B cell (primary cell): ENCODE measurements around the gene BAHCC1. TPM values are rescaled to one million over a fixed set of nuclear protein-coding genes. Genes with fewer than 3 reads are reported as not detected.

ENCODE experiments used
- ATAC-seq: fragments of 200-7000 bp; cut with Tn5 transposase; one replicate; pipeline ENCODE4 v1.10.0; 2021; ENCODE audit warnings: low read depth, mild to moderate bottlenecking, moderate number of reproducible peaks, moderate library complexity
- CTCF ChIA-PET: fragments of 350-600 bp; sonication (Branson Sonifier 250); formaldehyde crosslinking; loops from one replicate; lab custom pipeline; 2021; ENCODE audit warnings: antibody characterized with exemption, inconsistent platforms; lab: Charles Lee
- POLR2A ChIA-PET: fragments of 350-600 bp; sonication (Branson Sonifier 250); formaldehyde crosslinking; loops from one replicate; lab custom pipeline; 2021; ENCODE audit warnings: antibody characterized with exemption; lab: Charles Lee
- DNase-seq: peaks from one replicate; pipeline ENCODE4 v3.0.0; 2013
- H2AFZ ChIP-seq: 2 replicates; pipeline ENCODE4 v1.6.1; 2012; ENCODE audit warnings: mild to moderate bottlenecking, low read depth, low read length; ENCODE audit not compliant: insufficient read depth, poor library complexity, severe bottlenecking
- H3K27ac ChIP-seq, 2 donors: 1 replicate in 1 of 2; 2 replicates in 1 of 2; pipeline ENCODE4 v1.5.1; 2012 to 2013; ENCODE audit warnings: low read length in 2 of 2, mild to moderate bottlenecking in 2 of 2, moderate library complexity in 1 of 2
- H3K27me3 ChIP-seq, 4 experiments: fragments of 200-600 bp in 1 of 4; sonication (generic) in 1 of 4; replicated peaks in 1 of 4; 1 replicate in 2 of 4; 2 replicates in 2 of 4; pipeline versions ENCODE4 v1.6.1 to v1.7.0; 2013 to 2016; ENCODE audit warnings: low read length in 3 of 4, mild to moderate bottlenecking in 2 of 4, mixed read lengths in 1 of 4, moderate library complexity in 1 of 4; ENCODE audit not compliant: insufficient read depth in 4 of 4, control insufficient read depth in 3 of 4; ENCODE audit errors: control extremely low read depth in 1 of 4
- H3K36me3 ChIP-seq, 2 experiments: replicated peaks in 1 of 2; 1 replicate in 1 of 2; 2 replicates in 1 of 2; pipeline versions ENCODE4 v1.6.1 to v1.7.1; 2013; ENCODE audit warnings: low read length in 1 of 2; ENCODE audit not compliant: insufficient read depth in 2 of 2, control insufficient read depth in 1 of 2; ENCODE audit errors: control extremely low read depth in 1 of 2, extremely low read depth in 1 of 2
- H3K4me1 ChIP-seq, 2 donors: fragments of 200-600 bp in 1 of 2; sonication (generic) in 1 of 2; 1 replicate in 1 of 2; 2 replicates in 1 of 2; pipeline versions ENCODE4 v1.5.1 to v1.6.1; 2013 to 2017; ENCODE audit warnings: low read length in 2 of 2; ENCODE audit not compliant: control insufficient read depth in 2 of 2, insufficient read depth in 2 of 2
- H3K4me2 ChIP-seq: replicated peaks from 2 replicates; pipeline ENCODE3; 2012; ENCODE audit warnings: mild to moderate bottlenecking, low read depth, low read length; ENCODE audit not compliant: poor library complexity, severe bottlenecking
- H3K4me3 ChIP-seq, 5 experiments: fragments of 200-600 bp in 1 of 5; sonication (generic) in 1 of 5; 1 replicate in 3 of 5; 2 replicates in 2 of 5; pipeline versions ENCODE4 v1.5.1 to v1.7.0; 2011 to 2016; ENCODE audit warnings: low read length in 4 of 5, mild to moderate bottlenecking in 4 of 5, low read depth in 2 of 5, control low read depth in 1 of 5, moderate library complexity in 1 of 5; ENCODE audit not compliant: insufficient read depth in 1 of 5; ENCODE audit errors: control extremely low read depth in 1 of 5, extremely low read depth in 1 of 5
- H3K79me2 ChIP-seq: fragments of 200-600 bp; sonication (generic); one replicate; pipeline ENCODE4 v1.6.0; 2016; ENCODE audit warnings: low read length; ENCODE audit not compliant: control insufficient read depth, insufficient read depth
- H3K9ac ChIP-seq: fragments of 200-600 bp; sonication (generic); 2 replicates; pipeline ENCODE4 v1.6.1; 2017; ENCODE audit warnings: mild to moderate bottlenecking, low read length, moderate library complexity
- H3K9me3 ChIP-seq, 3 donors: one replicate each; pipeline versions ENCODE4 v1.6.1 to v1.7.1; 2013; ENCODE audit warnings: low read length in 2 of 3; ENCODE audit not compliant: control insufficient read depth in 2 of 3, insufficient read depth in 1 of 3; ENCODE audit errors: control extremely low read depth in 1 of 3
- H4K20me1 ChIP-seq: 2 replicates; pipeline ENCODE4 v1.6.0; 2012; ENCODE audit warnings: mild to moderate bottlenecking, low read length; ENCODE audit not compliant: insufficient read depth, control insufficient read depth, poor library complexity, severe bottlenecking
- H3K27ac Mint-ChIP-seq: one replicate; pipeline ENCODE4 v1.8.0; 2021; ENCODE audit warnings: mixed read lengths
- H3K27me3 Mint-ChIP-seq: one replicate; pipeline ENCODE4 v1.8.0; 2021; ENCODE audit warnings: mixed read lengths
- H3K4me1 Mint-ChIP-seq: one replicate; pipeline ENCODE4 v1.8.0; 2021; ENCODE audit warnings: mixed read lengths
- H3K4me3 Mint-ChIP-seq: one replicate; pipeline ENCODE4 v1.8.0; 2021; ENCODE audit warnings: mixed read lengths
- H3K9me3 Mint-ChIP-seq: one replicate; pipeline ENCODE4 v1.8.0; 2022; ENCODE audit warnings: mixed read lengths; ENCODE audit not compliant: insufficient read depth
- CTCF ChIP-seq: fragments of 200-600 bp; IDR thresholded peaks from one replicate; pipeline ENCODE4 v1.8.0; 2022; ENCODE audit warnings: antibody characterized with exemption, mild to moderate bottlenecking
- EZH2 ChIP-seq: IDR thresholded peaks from 2 replicates; pipeline ENCODE4 v1.6.1; 2012; ENCODE audit warnings: borderline replicate concordance, low read depth, mild to moderate bottlenecking, moderate library complexity, low read length; ENCODE audit not compliant: insufficient read depth, poor library complexity, severe bottlenecking
- WGBS: methylation state at CpG from one replicate; pipeline ENCODE4 v1.1.5; 2013; ENCODE audit warnings: missing lambda C conversion rate; ENCODE audit not compliant: insufficient coverage; 5-methylcytosine and 5-hydroxymethylcytosine counted together
- intact Hi-C: fragments of 100-400 bp; cut with micrococcal nuclease; formaldehyde crosslinking; loops from one replicate; pipeline ENCODE4 v1.10.0; 2022
- polyA plus RNA-seq: library from polyadenylated mRNA; depleted of rRNA; stranded (reverse); fragments of >200 nt; gene quantifications from 2 replicates; pipeline ENCODE4 v1.2.3, GENCODE V29; 2012
- total RNA-seq, 2 donors: library from RNA; stranded (reverse); fragments of 120-200 nt in 1 of 2; gene quantifications; 1 replicate in 1 of 2; 2 replicates in 1 of 2; pipeline versions ENCODE4 v1.2.3 to v1.2.4, GENCODE V29; 2013 to 2022

The BAHCC1 gene
- total and polyA plus RNA-seq, 2 donors (not counting 1 experiment from before 2014, with no cell fraction given), result 0.12 to 0.48 TPM

GRCh38 chr17:81367171-81367570 is 28.1 kb upstream of the BAHCC1 start:
- H3K27me3 Mint-ChIP-seq, result peaks cover 32% of the 10 kb centered on the region
- no peak for DNase-seq
- no peak overlapping the region for H3K27ac Mint-ChIP-seq
- H3K4me3 ChIP-seq, result no peak overlapping the region
- no peak overlapping the region for H3K9ac ChIP-seq
- TF ChIP-seq EZH2 (no peak), CTCF (no peak)
- POLR2A ChIA-PET, result no interaction called here
- CTCF ChIA-PET, result no interaction called here
- H3K36me3 ChIP-seq, result no peaks in the 10 kb centered on the region
- H3K27ac ChIP-seq, result no peak overlapping the region
- no peaks in the 10 kb centered on the region for H4K20me1 ChIP-seq
- 72% methylated on average over 10 of the region's 12 CpGs for WGBS
- no peaks in the 10 kb centered on the region for H3K9me3 Mint-ChIP-seq
- peaks cover 0 to 11% (median 0%) of the 10 kb centered on the region in 3 donors for H3K9me3 ChIP-seq
- peaks cover 0 to 50% (median 17%) of the 10 kb centered on the region in 4 experiments for H3K27me3 ChIP-seq
- H3K4me3 Mint-ChIP-seq, result no peak overlapping the region
- ATAC-seq, result no peak
- peaks cover 17% of the 10 kb centered on the region in 2 donors for H3K4me1 ChIP-seq
- no peak overlapping the region for H3K4me2 ChIP-seq
- no peaks in the 10 kb centered on the region for H3K79me2 ChIP-seq
- intact Hi-C loops, result no loop called here
- peaks cover 16% of the 10 kb centered on the region for H3K4me1 Mint-ChIP-seq
- no peak overlapping the region for H2AFZ ChIP-seq

GRCh38 chr17:81368161-81369022 is 26.9 kb upstream of the BAHCC1 start:
- ChIA-PET POLR2A (no interaction called here), CTCF (no interaction called here)
- H3K79me2 ChIP-seq, result no peaks in the 10 kb centered on the region
- no peak for DNase-seq
- H2AFZ ChIP-seq, result no peak overlapping the region
- intact Hi-C loops, result no loop called here
- H3K9me3 ChIP-seq, result peaks cover 0 to 11% (median 0%) of the 10 kb centered on the region in 3 donors
- no peaks in the 10 kb centered on the region for H3K36me3 ChIP-seq
- peaks cover 17% of the 10 kb centered on the region in 2 donors for H3K4me1 ChIP-seq
- ATAC-seq, result no peak
- H3K9ac ChIP-seq, result no peak overlapping the region
- Mint-ChIP-seq H3K27ac (no peak overlapping the region), H3K4me1 (peaks cover 16% of the 10 kb centered on the region), H3K4me3 (no peak overlapping the region), H3K27me3 (peaks cover 23% of the 10 kb centered on the region), H3K9me3 (no peaks in the 10 kb centered on the region)
- WGBS, result 93% methylated on average over 32 of the region's 32 CpGs
- H3K27me3 ChIP-seq, result peaks cover 0 to 46% (median 17%) of the 10 kb centered on the region in 4 experiments
- no peaks in the 10 kb centered on the region for H4K20me1 ChIP-seq
- H3K4me3 ChIP-seq, result no peak overlapping the region
- TF ChIP-seq EZH2, result no peak
- no peak for TF ChIP-seq CTCF
- H3K27ac ChIP-seq, result no peak overlapping the region
- H3K4me2 ChIP-seq, result no peak overlapping the region
